Left ventricle myocardium inferior (tissue), 1 donor: Measurements from ENCODE around the gene AMOTL1. TPM values are rescaled to one million over a fixed set of nuclear protein-coding genes. Genes with fewer than 3 reads are reported as not detected.

Experiments used
- DNase-seq: peaks from one replicate; pipeline ENCODE4 v3.0.0-alpha.2; 2020
- H3K27ac ChIP-seq: fragments of 200-600 bp; replicated peaks from 2 replicates; pipeline ENCODE4 v1.8.0; 2021
- H3K27me3 ChIP-seq: fragments of 200-600 bp; 2 replicates; pipeline ENCODE4 v1.8.0; 2021; ENCODE audit warnings: low read depth
- H3K36me3 ChIP-seq: fragments of 200-600 bp; 2 replicates; pipeline ENCODE4 v1.8.0; 2021
- H3K4me1 ChIP-seq: fragments of 200-600 bp; 2 replicates; pipeline ENCODE4 v1.8.0; 2021
- H3K4me3 ChIP-seq: fragments of 200-600 bp; 2 replicates; pipeline ENCODE4 v1.8.0; 2021; ENCODE audit warnings: mild to moderate bottlenecking, moderate library complexity
- H3K9me3 ChIP-seq: fragments of 200-600 bp; replicated peaks from 2 replicates; pipeline ENCODE4 v1.8.0; 2021
- CTCF ChIP-seq: fragments of 200-600 bp; IDR thresholded peaks from 2 replicates; pipeline ENCODE4 v1.8.0; 2021; ENCODE audit warnings: antibody characterized with exemption, mild to moderate bottlenecking, borderline replicate concordance
- intact Hi-C: fragments of 100-400 bp; cut with micrococcal nuclease; formaldehyde crosslinking; loops from one replicate; pipeline ENCODE4 v1.11.0; 2022
- total RNA-seq: library from RNA; stranded (reverse); fragmentation: NEBNext Ultra II Directional; extraction: Animal tissue kit (Norgen Biotek cat#: 25700); gene quantifications from one replicate; pipeline ENCODE4 v1.2.1, GENCODE V29; 2021
- donor health status: DM: no; HTN: yes; CAD: no; lungs with severe emphysema.

AMOTL1 gene
- total RNA-seq, 1 donor from 2014 or later = 61.1 TPM

GRCh38 chr11:94732617-94733281, 35.4 kb upstream of the AMOTL1 start:
- DNase-seq = peak; percentile 51
- H3K27ac ChIP-seq = peak overlapping the region; percentile 88
- TF ChIP-seq CTCF = no peak
- no peaks in the 10 kb centered on the region for H3K9me3 ChIP-seq
- no peak overlapping the region for H3K4me3 ChIP-seq
- H3K36me3 ChIP-seq = no peaks in the 10 kb centered on the region
- H3K4me1 ChIP-seq = peaks cover 56% of the 10 kb centered on the region
- H3K27me3 ChIP-seq = no peaks in the 10 kb centered on the region
- intact Hi-C loops = no loop called here

DNA sequence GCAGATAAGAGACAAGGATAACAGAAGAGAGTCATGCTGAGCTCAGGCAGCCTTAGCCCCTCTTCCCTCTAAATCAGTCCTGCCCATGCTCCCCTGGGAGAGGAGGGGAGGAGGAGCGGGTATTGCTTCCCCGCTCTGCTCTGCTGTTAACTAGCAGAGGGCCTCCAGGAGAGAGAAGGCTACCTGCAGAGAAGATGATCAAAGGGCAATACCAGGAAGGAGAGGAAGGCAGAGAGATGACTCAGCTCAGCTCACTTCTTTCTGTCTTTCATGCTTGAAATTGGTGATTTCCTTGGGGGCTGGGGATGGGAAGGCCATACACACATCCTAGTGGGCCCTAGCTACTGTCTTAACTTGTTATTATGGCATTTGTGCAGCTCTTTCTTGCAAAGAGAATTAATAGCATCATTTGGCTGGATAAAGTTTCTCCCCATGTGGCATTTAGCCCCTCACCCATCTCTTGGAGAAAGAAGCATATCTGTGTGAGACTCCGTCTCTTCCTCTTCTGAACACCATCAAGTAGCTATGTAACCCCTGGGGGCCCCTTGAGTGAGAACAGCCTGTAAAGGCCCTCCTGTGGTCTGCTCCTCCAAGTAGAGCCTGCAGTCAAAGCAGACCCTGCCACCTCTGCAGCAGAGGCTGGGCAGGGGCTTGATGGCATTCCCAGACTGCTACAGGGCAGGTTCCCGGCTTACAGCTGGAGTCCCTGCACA, 33.4 kb upstream of the AMOTL1 start:
- intact Hi-C loops = no loop called here
- H3K4me3 ChIP-seq = no peak overlapping the region
- TF ChIP-seq CTCF = no peak
- peaks cover 8% of the 10 kb centered on the region for H3K27me3 ChIP-seq
- H3K4me1 ChIP-seq = peaks cover 58% of the 10 kb centered on the region
- no peak for DNase-seq
- no peaks in the 10 kb centered on the region for H3K9me3 ChIP-seq
- no peaks in the 10 kb centered on the region for H3K36me3 ChIP-seq
- peak overlapping the region; percentile 88 for H3K27ac ChIP-seq

GRCh38 chr11:94735907-94736306, 32.2 kb upstream of the AMOTL1 start:
- H3K36me3 ChIP-seq = no peaks in the 10 kb centered on the region
- H3K9me3 ChIP-seq = no peaks in the 10 kb centered on the region
- intact Hi-C loops = no loop called here
- no peak for DNase-seq
- H3K4me1 ChIP-seq = peaks cover 67% of the 10 kb centered on the region
- no peak overlapping the region for H3K27ac ChIP-seq
- H3K27me3 ChIP-seq = peaks cover 8% of the 10 kb centered on the region
- TF ChIP-seq CTCF = no peak
- H3K4me3 ChIP-seq = no peak overlapping the region

DNA sequence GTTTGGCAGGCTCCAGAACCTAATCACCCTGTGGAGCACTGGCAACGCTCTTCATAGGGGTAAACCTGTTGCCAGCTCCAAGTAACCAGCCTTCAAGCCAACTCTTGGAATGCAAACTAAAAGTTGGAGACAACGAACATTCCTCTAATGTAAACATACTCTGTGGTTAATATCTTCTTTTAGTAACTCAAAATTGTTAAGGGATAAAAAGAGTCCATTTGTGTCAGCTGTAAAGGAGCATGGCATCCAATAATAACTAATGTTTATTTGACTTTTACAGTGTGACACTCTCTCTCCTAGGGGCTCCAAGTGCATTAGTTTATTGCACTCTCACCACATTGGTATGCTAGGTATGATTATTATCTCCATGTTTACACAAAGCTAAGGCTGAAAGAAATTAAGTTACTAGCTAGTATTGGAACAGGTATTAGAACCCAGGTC, 31.0 kb upstream of the AMOTL1 start:
- no peaks in the 10 kb centered on the region for H3K36me3 ChIP-seq
- DNase-seq = no peak
- no peak overlapping the region for H3K4me3 ChIP-seq
- H3K9me3 ChIP-seq = no peaks in the 10 kb centered on the region
- H3K27me3 ChIP-seq = peaks cover 8% of the 10 kb centered on the region
- no peak for TF ChIP-seq CTCF
- H3K27ac ChIP-seq = no peak overlapping the region
- intact Hi-C loops = no loop called here
- peaks cover 67% of the 10 kb centered on the region for H3K4me1 ChIP-seq

DNA sequence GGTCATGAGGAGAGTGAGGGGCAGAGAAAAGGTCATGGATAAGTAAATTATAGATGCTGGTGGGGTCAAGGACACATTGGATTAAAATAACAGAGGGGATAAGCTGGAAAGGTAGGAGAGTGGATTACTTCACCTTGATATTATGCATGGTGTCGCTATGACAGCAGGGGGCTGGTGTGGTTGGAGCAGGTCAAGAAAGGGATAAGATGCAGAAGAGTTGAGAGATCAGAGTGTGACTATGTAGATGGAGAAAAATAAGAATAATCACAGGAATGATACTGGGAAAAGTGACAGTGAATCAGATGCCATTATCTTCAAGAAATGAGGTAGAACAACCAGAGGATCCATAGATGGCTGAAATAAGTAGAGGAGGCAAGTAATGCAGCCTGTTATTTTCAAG, 29.4 kb upstream of the AMOTL1 start:
- no peak for TF ChIP-seq CTCF

More for the DNA sequence above, 29.4 kb upstream of the AMOTL1 start:
- Histone ChIP-seq H3K27ac (no peak overlapping the region), H3K27me3 (peaks cover 8% of the 10 kb centered on the region), H3K4me3 (no peak overlapping the region), H3K4me1 (peaks cover 53% of the 10 kb centered on the region), H3K9me3 (no peaks in the 10 kb centered on the region), H3K36me3 (no peaks in the 10 kb centered on the region)
- intact Hi-C loops = no loop called here
- DNase-seq = no peak
